Panc1 (cell line): ENCODE measurements around the gene AGBL4. TPM values are rescaled to one million over a fixed set of nuclear protein-coding genes. Genes with fewer than 3 reads are reported as not detected.

Experiments
- ATAC-seq: fragments of 200-7000 bp; cut with Tn5 transposase; 2 replicates; pipeline ENCODE4 v1.9.1; 2020; ENCODE audit warnings: mild to moderate bottlenecking, moderate library complexity
- BruUV-seq: library from RNA; stranded (reverse); fragments of 400-500 nt; replicated peaks from 2 replicates; lab custom pipeline; 2021; lab: Mats Ljungman, UMichigan
- CTCF ChIA-PET: fragments of 300-600 bp; sonication (Branson Sonifier 250); formaldehyde crosslinking; loops from one replicate; lab custom pipeline; 2022; ENCODE audit warnings: antibody characterized with exemption; lab: Charles Lee
- POLR2A ChIA-PET: fragments of 300-600 bp; sonication (Branson Sonifier 250); formaldehyde crosslinking; loops from one replicate; lab custom pipeline; 2022; ENCODE audit warnings: antibody characterized with exemption; lab: Charles Lee
- DNase-seq: peaks from one replicate; pipeline ENCODE4 v3.0.0-alpha.2; 2010; ENCODE audit warnings: low read depth, low spot score
- H3K27ac ChIP-seq: 2 replicates; pipeline ENCODE4 v1.5.1; 2011; ENCODE audit warnings: mild to moderate bottlenecking, low read length, inconsistent platforms
- H3K27me3 ChIP-seq: fragments of 200-500 bp; sonication (Bioruptor generic); 2 replicates; pipeline ENCODE4 v1.6.0; 2014; ENCODE audit warnings: low read length, inconsistent platforms; ENCODE audit not compliant: control insufficient read depth, insufficient read depth
- H3K36me3 ChIP-seq: fragments of 200-500 bp; sonication (Bioruptor generic); 2 replicates; pipeline ENCODE4 v1.5.1; 2014; ENCODE audit warnings: inconsistent platforms, mild to moderate bottlenecking, low read length, moderate library complexity; ENCODE audit not compliant: control insufficient read depth, insufficient read depth
- H3K4me1 ChIP-seq: 2 replicates; pipeline ENCODE4 v1.5.1; 2011; ENCODE audit warnings: inconsistent platforms, mild to moderate bottlenecking, low read length, moderate library complexity; ENCODE audit not compliant: control insufficient read depth, insufficient read depth
- H3K4me3 ChIP-seq, 2 experiments: 2 replicates each; pipeline ENCODE4 v1.5.1; 2011 to 2012; ENCODE audit warnings: low read depth in 2 of 2, low read length in 2 of 2, mild to moderate bottlenecking in 2 of 2, inconsistent platforms in 1 of 2, moderate library complexity in 1 of 2
- H3K9me3 ChIP-seq: fragments of 200-500 bp; sonication (Bioruptor generic); 2 replicates; pipeline ENCODE4 v1.5.1; 2014; ENCODE audit warnings: low read depth, mild to moderate bottlenecking, inconsistent platforms, low read length, moderate library complexity; ENCODE audit not compliant: control insufficient read depth, insufficient read depth
- POLR2AphosphoS5 ChIP-seq: IDR thresholded peaks from 2 replicates; pipeline ENCODE4 v1.6.1; 2012; ENCODE audit warnings: mild to moderate bottlenecking, low read depth, low read length, moderate library complexity
- SIN3A ChIP-seq: IDR thresholded peaks from 2 replicates; pipeline ENCODE4 v1.6.1; 2012; ENCODE audit warnings: low read depth, mild to moderate bottlenecking, low read length, moderate library complexity, borderline replicate concordance; ENCODE audit not compliant: insufficient read depth
- TCF7L2 ChIP-seq: IDR thresholded peaks from 2 replicates; pipeline ENCODE4 v1.6.1; 2011; ENCODE audit warnings: mild to moderate bottlenecking, low read depth, low read length, inconsistent platforms
- in situ Hi-C: cut with HindIII; loops from 2 replicates; pipeline ENCODE4 v1.10.0; 2016; ENCODE audit warnings: low sequenced_read_pairs, low pct_unique_long_range_greater_than_20kb
- intact Hi-C: fragments of 100-400 bp; cut with micrococcal nuclease; formaldehyde crosslinking; loops from one replicate; pipeline ENCODE4 v1.10.0; 2022; ENCODE audit not compliant: unreplicated experiment
- total RNA-seq: library from RNA; stranded (reverse); gene quantifications from one replicate; pipeline ENCODE4 v1.2.1, GENCODE V29; 2021; ENCODE audit not compliant: unreplicated experiment
- TF ChIP-seq, protein P1 (sequence below): fragments of 450-650 bp; IDR thresholded peaks from 2 replicates; pipeline ENCODE4 v1.5.1; 2017; ENCODE audit warnings: mild to moderate bottlenecking
- TF ChIP-seq, protein P2 (sequence below), 2 experiments: IDR thresholded peaks; 2 replicates each; pipeline ENCODE4 v1.6.1; 2011 to 2012; ENCODE audit warnings: low read depth in 2 of 2, control low read depth in 1 of 2, low read length in 1 of 2, mild to moderate bottlenecking in 1 of 2, moderate library complexity in 1 of 2; ENCODE audit not compliant: insufficient read depth in 1 of 2

AGBL4 gene
- total RNA-seq, 1 experiment from 2014 or later: not detected

GRCh38 chr1:48846441-48846840 lies 1177.3 kb downstream of the AGBL4 start:
- ATAC-seq (no peak), DNase-seq (no peak)
- Histone ChIP-seq H3K4me1 (no peaks in the 10 kb centered on the region), H3K27ac (no peak overlapping the region), H3K27me3 (no peaks in the 10 kb centered on the region), H3K9me3 (no peaks in the 10 kb centered on the region), H3K4me3 (no peak overlapping the region), H3K36me3 (no peaks in the 10 kb centered on the region)
- in situ Hi-C loops: no loop called here
- TF ChIP-seq POLR2AphosphoS5 (no peak), SIN3A (no peak), TCF7L2 (no peak)
- TF ChIP-seq, protein P1, sequence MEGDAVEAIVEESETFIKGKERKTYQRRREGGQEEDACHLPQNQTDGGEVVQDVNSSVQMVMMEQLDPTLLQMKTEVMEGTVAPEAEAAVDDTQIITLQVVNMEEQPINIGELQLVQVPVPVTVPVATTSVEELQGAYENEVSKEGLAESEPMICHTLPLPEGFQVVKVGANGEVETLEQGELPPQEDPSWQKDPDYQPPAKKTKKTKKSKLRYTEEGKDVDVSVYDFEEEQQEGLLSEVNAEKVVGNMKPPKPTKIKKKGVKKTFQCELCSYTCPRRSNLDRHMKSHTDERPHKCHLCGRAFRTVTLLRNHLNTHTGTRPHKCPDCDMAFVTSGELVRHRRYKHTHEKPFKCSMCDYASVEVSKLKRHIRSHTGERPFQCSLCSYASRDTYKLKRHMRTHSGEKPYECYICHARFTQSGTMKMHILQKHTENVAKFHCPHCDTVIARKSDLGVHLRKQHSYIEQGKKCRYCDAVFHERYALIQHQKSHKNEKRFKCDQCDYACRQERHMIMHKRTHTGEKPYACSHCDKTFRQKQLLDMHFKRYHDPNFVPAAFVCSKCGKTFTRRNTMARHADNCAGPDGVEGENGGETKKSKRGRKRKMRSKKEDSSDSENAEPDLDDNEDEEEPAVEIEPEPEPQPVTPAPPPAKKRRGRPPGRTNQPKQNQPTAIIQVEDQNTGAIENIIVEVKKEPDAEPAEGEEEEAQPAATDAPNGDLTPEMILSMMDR: no peak
- TF ChIP-seq, protein P2, sequence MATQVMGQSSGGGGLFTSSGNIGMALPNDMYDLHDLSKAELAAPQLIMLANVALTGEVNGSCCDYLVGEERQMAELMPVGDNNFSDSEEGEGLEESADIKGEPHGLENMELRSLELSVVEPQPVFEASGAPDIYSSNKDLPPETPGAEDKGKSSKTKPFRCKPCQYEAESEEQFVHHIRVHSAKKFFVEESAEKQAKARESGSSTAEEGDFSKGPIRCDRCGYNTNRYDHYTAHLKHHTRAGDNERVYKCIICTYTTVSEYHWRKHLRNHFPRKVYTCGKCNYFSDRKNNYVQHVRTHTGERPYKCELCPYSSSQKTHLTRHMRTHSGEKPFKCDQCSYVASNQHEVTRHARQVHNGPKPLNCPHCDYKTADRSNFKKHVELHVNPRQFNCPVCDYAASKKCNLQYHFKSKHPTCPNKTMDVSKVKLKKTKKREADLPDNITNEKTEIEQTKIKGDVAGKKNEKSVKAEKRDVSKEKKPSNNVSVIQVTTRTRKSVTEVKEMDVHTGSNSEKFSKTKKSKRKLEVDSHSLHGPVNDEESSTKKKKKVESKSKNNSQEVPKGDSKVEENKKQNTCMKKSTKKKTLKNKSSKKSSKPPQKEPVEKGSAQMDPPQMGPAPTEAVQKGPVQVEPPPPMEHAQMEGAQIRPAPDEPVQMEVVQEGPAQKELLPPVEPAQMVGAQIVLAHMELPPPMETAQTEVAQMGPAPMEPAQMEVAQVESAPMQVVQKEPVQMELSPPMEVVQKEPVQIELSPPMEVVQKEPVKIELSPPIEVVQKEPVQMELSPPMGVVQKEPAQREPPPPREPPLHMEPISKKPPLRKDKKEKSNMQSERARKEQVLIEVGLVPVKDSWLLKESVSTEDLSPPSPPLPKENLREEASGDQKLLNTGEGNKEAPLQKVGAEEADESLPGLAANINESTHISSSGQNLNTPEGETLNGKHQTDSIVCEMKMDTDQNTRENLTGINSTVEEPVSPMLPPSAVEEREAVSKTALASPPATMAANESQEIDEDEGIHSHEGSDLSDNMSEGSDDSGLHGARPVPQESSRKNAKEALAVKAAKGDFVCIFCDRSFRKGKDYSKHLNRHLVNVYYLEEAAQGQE (IDR thresholded peaks at IDR 0.05; ENCODE audit: insufficient read depth in 1 of 2, low read depth in 2 of 2, low read length in 1 of 2): no peak
- ChIA-PET CTCF (no interaction called here), POLR2A (no interaction called here)
- BruUV-seq: no TSS peak
- intact Hi-C loops: no loop called here

GRCh38 chr1:48844187-48844586 lies 1179.6 kb downstream of the AGBL4 start:
- no peak for ATAC-seq
- intact Hi-C loops (no loop called here), in situ Hi-C loops (no loop called here)
- TF ChIP-seq, protein P2 (IDR thresholded peaks at IDR 0.05; ENCODE audit: insufficient read depth in 1 of 2, low read depth in 2 of 2, low read length in 1 of 2): no peak
- TF ChIP-seq, protein P1: no peak
- TF ChIP-seq TCF7L2 (no peak), POLR2AphosphoS5 (no peak), SIN3A (no peak)
- no peak overlapping the region for H3K4me3 ChIP-seq
- H3K9me3 ChIP-seq: no peaks in the 10 kb centered on the region
- DNase-seq: no peak
- BruUV-seq: no TSS peak
- no peaks in the 10 kb centered on the region for H3K36me3 ChIP-seq
- no peaks in the 10 kb centered on the region for H3K4me1 ChIP-seq
- H3K27ac ChIP-seq: no peak overlapping the region
- CTCF ChIA-PET: interaction anchor here (0.6 kb wide), 1 partner anchor 27 kb away, joined by 3 read pairs; no protein-coding TSS in a partner anchor
- POLR2A ChIA-PET: no interaction called here
- no peaks in the 10 kb centered on the region for H3K27me3 ChIP-seq
